Measurements from ENCODE around the gene PTPRN2.
"Not testable (repeated sequence)": the region's sequence is repeated elsewhere in the genome, so short reads cannot be mapped to it uniquely, and the experiment has no call there.

The PTPRN2 gene

DNA sequence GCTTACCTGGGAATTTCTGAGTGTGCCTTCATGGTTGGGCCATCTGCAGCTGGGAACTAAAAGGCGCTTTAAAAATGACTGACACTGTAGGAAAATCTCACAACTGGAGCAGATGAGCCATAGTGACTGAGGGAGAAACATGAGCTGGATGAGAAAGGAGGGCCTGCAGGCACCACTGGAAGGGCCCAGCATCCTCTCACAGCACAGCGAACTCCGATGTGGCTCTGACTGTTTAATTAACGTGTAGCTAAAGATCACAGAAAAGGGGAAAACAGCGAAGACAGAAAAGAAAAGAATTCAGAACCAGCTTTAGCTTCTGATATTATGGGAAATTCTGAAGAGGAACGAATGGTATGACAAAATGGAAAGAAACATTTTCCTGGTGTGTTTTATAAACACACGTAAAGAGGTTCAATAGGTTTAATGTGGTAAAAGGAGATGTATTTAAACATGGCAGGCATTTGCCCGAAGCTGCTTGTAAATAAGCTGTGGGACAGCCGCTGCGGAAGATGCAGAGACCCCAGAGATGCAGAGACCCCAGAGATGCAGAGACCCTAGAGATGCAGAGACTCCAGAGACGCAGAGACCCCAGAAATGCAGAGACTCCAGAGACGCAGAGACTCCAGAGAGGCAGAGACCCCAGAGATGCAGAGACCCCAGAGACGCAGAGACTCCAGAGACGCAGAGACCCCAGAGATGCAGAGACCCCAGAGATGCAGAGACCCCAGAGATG is 534.3 kb downstream of the PTPRN2 start:
- DNase-seq = no peak

DNA sequence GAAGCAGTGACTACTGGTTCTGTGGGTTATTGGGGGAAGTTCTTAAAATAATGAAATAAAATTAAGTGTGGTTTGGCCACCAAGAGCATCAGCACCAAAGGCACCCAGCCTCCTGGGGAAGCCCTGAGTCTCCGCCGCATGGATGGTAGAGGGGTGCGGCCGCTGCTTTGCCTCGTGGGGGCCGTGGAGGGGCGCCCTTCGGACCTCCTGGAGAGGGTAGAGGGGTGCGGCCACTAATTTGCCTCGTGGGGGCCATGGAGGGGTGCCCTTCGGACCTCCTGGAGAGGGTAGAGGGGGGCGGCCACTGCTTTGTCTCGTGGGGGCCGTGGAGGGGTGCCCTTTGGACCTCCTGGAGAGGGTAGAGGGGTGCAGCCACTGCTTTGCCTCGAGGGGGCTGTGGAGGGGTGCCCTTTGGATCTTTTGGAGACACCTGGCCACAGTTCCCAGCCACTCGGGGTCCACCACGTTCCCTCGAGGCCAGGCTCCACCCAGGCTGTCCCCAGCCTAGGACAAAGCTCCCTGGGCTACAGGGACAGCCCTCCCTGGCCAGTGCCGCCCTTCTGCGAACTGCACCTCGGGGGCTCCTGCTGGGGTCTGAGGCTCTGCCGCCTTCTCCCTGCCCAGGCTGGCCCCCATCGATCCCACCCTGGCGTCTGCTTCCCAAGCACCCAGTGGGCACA is 535.1 kb downstream of the PTPRN2 start:
- DNase-seq = no peak

DNA sequence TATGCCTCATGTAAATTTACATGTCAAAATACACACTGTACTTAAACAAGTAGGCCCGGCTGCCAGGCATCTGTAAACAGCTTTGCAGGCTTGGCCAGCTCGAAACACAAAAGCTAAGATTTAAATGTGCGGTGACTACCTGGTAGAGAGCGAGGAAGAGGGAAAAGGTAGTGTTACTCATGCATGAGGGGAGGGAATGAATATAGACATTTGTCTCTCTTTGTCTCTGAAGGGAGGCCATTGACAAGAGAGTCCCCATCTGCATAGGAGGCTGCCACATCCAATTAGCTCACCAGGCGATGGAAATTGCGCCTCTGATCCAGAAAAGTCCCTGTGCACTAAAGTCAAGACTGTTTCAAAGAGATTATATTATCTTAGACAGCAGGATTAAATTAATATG is 535.8 kb downstream of the PTPRN2 start:
- DNase-seq = no peak

DNA sequence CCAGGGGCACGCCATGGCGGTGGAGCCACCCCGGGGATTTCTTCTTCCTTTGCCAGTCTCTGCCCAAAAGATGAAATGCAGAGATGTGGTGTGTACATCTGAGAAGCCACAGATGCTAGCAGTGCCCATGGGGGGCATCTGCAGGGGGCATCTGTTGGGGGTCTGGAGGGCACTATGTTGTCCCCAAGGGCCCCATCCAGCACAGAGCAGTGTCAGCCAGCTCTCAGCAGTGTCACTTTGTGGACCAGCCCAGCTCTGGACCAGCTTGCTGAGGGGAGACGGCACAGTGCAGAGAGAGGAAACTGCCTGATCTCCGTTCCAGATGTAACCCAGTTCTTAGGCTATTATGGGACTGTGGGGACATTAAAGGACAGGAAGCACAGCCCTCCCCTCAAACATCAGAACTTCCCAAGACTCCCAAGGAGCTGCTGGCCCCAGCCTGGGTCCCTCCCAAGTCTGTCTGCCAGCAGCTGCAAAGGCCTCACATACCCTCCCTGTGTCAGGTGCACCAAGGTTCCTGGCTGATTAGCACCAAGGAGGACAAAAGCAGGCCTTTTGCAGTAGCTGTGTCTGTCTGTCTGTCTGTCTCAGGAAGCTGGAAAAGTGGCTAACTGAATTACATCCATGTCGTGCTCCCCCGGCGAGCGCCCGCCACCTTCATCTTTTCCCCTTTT is 536.5 kb downstream of the PTPRN2 start:
- DNase-seq = no peak

DNA sequence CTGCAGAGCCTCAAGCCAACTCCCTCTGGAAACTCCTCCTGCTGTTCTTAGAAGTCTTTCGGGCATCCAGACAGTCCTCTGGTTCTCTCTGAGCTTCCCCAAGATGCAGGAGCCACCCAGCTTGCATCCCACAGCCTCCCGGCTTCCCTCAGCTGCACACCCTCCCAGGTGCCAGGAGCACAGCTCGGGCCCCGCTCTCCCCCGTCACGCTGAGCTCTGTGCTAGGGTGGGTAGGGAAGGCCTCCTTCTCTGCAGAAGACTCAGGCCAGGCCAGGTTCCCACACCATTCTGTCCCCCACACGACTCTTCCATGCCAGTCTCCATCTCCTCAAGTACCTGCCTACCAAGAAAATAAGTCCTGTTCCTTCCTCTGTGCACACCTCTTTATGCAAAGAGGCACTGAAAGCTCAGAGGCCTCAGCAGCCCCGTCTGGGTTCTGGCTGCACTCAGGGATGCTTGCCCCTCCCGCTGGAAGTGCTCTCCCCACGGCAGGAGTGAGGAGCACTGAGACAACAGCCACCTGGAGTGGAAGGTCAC is 537.1 kb downstream of the PTPRN2 start:
- DNase-seq = no peak

DNA sequence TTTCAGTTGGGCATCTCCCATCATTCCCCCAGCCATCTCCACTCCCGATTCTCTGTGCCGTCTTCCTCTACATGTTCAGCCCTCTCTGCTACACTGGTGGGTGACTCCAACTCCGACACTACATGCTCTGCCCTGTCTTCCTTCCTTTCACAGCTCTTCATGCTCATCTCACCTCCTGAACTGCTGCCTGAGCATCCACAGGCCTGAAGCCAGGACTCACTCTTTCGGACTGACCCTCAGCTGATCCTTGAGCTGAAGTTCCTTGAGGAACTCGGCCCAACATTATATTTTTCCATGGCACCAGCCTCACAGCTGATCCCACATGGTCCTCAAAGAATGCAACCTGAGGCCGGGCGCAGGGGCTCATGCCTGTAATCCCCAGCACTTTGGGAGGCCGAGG is 538.4 kb downstream of the PTPRN2 start:
- no peak for DNase-seq

DNA sequence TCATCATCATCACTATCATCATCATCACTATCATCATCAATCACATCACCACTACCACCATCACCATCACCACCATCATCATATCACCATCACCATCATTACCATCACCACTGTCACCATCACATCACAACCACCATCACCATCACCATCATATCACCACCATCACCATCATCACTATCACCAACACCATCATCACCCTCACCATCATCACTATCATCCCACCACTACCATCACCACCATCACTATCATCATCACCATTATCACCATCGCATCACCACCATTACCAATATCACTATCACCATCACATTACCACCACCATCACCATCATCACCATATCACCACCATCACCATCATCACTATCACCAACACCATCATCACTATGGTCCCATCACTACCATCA is 539.1 kb downstream of the PTPRN2 start:
- DNase-seq = no peak

DNA sequence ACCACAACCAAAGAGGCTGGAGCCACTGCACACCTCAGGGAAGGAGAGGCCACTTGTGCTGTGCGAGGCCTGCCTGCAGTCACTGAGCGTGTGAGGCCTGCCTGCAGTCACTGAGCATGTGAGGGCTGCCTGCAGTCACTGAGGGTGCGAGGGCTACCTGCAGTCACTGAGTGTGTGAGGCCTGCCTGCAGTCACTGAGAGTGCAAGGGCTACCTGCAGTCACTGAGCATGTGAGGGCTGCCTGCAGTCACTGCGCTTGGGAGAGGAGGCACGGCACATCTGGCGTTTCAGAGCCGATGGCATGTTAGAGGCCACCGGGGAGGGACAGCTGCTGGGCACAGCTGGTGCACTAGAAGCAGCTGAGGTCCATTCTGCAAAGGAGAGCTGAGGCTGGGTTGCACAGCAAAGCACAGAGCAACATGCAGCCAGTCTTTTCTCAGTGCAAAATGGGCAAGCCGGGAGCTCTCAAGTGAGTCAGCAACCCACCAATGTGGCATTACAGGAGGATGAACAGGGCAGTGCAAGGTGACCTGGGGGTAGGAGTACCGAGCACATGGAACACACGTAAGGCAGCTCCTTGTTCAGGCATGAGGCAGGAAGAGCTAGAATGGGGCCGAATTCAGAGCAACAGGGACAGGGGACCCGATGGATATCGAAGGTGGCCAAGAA is 540.1 kb downstream of the PTPRN2 start:
- no peak for DNase-seq

DNA sequence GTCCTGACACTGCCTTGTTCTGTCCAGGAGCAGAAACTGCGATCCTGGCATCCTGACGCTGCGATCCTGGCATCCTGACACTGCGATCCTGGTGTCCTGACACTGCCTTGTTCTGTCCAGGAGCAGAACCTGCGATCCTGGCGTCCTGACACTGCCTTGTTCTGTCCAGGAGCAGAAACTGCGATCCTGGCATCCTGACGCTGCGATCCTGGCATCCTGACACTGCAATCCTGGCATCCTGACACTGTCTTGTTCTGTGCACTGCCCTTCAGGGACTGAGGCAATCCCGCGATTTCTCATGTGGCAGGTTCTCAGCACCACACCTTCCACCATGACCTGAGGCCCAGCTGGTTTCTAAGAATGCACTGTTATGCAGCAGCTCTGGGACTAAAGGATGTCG is 541.4 kb downstream of the PTPRN2 start:
- not testable (repeated sequence) for DNase-seq

DNA sequence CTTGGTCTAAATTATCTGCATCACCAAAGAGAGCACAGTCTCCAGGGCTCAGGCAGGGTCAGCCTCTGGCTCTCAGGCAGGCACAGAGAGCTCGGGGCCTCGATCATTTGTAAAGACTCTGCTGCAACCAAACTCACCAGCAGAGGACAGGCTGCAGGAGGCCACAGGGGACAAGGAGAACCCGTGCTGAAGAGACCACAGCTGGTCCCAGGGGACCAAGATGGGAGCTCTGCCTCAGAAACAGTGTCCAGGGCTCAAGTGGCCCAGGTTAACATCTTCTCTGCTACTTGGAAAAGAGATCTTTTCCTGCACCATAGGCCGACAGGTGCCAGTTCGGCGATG is 543.2 kb downstream of the PTPRN2 start:
- DNase-seq = no peak

DNA sequence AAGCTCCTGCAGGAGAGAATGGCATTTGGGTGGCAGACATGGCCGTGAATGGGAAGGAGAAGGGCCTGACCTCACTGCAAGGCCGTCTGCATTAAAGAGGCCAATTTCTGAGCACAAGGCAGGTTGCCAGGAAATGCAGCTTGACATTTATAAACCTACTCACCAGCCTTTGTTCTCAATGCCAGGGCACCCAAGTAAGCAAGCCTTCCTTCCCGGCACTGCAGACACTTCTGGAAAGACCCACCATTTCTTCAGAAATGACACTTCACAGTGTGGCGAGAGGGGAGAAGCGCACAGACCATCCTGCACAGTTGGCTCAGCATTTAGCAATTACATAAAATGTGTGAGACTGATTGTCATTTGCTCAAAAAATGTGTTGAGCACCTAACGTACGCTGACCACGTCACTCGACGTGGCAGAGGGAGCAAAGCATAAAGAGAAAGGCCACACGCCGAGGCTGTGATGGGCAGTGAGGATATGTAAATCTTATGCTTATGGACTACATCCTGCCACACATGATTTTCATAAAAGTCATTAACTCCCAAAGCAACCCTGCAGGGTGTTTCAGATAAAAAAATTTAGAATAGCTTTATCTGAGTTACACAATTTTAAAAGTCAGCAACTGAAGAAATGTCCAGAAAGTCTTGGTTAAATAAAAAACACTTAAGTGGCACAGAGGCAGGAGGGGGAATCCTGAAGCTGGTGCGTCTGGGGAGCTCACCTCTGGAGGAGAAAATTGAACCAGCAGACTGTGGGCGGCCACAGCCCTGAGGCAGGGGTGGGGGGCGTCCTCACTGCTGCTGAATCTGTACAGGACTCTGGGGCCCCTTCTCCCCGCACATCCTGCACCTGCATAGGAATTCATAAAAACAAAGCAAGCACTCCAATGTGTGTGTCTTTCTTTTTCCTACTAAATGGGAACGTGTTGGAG is 543.8 kb downstream of the PTPRN2 start:
- DNase-seq = no peak

DNA sequence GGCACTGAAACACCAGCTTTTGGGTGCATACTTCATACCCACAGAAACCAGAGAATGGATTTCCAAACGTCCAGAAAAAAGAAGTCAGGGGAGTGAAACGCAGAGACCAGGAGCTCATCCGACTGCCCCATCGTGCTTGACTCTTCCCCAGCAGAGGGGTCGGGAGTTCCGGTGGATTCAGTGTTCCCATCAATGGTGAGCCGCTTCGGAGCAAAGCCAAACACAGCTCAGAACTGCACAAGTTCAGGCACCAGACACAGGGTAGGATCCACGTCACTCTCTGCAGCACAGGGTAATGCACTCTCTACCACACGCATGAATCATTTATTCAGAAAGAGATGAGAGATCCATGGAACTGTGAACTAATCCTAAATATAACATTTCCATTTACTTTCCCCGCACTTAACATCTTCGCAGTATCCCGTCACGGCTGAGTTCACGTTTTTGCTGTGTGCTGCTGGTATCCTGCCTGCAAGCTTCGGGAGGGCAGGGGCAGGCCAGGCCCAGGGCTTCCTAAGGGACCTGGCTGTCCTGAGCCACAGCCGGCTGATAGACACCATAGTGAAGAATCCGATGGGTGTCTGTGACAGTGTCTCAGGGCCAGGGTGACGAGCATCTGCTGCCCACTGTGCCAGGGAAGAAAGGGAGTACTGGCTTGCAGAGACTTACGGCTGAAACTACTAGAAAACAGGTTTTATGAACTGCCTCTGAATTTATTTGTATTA is 545.3 kb downstream of the PTPRN2 start:
- DNase-seq = no peak

DNA sequence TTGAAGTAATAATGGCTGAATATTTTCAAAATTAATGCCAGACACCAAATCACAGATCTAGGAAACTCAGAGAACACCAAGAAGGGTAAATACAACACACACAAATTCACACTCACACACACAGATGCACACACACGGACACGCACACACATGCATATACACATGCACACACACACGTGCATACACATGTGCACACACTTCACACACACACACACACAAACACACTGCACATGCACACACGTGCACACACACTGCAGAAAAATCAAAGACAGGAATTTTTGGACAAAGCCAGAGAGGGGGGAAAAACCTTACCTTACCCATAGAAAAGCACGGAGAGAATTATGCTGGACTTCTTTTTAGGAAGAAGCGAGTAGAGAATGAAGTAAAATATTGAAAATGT is 547.4 kb downstream of the PTPRN2 start:
- no peak for DNase-seq

DNA sequence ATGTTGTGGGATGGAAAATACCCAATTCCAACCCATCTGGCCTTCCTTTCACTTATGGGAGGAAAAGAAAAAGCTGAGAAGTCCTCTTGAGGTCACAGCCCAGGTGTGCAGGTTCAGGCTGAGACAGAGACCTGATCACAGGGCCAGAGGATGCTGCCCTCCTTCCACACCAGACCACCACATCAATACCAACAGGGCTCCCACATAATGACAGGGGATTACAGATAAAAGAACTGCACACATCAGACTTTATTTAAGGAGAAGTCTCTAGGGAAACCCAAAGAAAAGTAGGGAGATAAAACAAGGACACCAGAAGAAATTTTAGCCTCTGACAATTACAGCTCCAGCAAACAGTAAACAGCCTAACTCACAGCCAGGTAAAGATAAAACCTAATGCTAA is 548.4 kb downstream of the PTPRN2 start:
- no peak for DNase-seq

DNA sequence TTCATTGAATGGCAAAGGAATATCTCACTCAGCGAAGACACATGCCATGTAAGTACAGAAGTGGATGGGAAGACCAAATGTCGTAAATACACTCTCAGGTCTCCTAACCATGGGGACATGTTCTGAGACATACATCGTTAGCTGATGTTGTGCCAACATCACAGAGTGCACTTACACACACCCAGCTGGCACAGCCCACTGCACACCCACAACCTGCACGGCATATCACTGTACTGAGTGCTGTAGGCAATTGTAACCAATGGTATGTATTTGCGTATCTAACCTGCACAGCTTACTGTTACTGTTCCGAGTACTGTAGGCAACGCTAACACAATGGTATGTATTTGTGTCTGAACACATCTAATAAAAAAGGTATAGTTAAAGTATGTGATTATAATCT is 550.4 kb downstream of the PTPRN2 start:
- no peak for DNase-seq

DNA sequence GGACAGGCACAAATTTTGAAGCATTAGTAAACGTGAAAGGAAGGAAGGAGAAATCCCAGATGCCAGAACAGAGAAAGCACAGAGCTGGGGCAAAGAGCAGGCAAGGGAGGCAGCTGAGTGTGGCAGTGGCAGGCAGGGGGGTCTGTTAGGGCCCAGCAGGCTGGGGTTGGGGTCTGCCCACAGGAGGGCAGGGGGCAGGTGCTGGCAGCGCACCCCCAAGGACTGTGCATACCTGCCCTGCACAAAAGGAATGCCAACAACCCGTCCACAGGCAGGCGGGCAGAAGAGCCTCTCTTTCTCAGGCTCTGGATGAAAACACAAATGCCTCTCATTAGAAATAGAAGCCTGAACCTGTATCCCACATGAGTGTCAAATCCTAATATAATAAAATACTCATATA is 552.3 kb downstream of the PTPRN2 start:
- no peak for DNase-seq

DNA sequence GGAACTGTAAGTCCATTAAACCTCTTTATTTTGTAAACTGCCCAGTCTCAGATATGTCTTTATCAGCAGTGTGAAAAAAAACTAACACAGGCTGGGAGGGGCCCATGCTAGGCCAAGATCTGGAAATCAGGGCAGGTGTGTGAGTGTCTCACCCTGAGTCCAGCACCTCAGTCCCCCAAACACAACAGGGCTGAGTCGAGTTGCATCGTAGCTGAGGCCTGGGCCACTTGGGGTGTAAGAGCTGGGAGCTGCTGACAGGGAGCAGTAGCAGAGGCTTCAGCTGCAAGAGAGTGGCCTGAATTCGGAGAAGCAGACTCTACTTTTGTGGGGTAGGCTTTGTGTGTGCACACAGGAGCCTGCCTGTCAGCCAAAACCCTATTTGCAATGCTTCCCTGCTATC is 553.1 kb downstream of the PTPRN2 start:
- DNase-seq = no peak

DNA sequence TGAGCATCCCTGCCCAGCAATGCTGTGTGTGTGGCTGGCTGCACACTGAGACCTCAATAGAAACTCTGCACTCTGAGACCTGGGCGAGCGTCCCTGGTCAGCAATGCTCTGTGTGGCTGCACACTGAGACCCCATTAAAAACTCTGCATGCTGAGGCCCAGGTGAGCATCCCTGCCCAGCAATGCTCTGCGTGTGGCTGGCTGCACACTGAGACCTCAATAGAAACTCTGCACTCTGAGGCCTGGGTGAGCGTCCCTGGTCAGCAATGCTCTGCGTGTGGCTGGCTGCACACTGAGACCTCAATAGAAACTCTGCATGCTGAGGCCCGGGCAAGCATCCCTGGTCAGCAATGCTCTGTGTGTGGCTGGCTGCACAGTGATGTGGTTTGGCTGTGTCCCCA is 553.7 kb downstream of the PTPRN2 start:
- not testable (repeated sequence) for DNase-seq

DNA sequence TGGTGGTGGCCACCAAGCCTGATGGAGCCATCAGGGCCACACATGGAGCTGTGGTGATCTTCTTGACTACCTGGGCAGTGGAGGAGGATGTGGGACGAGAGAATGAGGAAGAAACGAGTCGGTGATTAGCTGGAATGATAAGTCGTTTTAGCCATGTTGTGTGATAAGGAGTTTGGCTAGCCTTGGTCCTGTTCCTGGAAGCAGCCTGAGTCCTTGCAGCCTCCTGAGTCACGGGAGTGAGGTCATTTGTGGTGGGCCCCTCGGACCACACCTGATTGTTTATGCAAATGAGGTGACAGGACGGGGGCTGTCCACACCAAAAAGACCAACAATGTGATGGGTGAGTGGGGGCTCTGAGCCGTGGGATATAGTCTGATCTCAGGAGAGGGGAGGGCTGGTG is 554.4 kb downstream of the PTPRN2 start:
- DNase-seq = no peak

DNA sequence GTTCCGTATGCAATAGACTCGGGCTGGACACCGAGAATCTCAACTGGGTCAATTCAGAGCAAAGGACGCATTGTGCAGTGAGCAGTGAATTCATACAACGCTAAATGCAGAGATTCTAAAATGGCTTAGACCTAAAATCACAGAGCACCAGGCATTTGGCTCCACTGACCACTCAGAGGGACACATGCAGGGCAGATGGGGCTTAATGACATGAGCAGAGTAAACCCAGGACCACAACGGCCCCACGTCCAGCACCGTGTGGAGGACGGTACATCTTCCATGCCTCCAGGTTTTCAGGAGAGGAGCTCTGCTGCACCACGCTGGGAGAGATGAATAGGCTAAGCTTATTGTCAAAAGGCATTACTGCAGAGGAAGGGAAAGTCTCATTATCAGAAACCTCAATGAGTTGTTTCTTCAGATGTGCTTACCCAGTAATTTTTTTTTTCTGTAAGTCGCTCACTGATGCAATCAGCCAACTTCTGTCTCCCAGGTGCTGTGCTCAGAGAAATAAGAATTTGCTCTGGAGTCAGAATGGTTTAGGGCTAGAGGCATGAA is 555.0 kb downstream of the PTPRN2 start:
- DNase-seq = no peak

DNA sequence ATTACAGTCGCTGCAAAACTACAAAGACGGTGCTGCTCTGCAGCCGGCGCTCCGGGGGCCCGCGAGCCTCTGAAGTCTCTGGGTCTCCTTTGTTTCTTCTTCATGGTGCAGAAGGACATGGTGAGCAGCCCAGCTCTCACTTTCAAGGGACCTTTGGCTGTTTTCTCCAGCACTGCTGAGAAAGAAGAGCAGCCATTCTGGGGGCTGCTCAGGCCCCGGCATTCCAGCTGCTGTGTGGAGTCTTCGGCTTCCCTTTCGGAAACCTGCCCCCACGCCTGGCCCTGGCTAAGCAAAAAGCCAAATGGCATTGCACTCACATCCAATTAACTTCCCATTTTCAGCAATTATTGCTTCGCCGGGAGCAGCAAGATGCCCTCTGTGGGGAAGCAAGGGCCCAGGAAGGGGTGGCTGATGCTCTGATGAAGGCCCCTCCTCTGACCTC is 555.7 kb downstream of the PTPRN2 start:
- no peak for DNase-seq
